HepG2 (cell line): ENCODE measurements around the gene NPBWR2. TPM values are rescaled to one million over a fixed set of nuclear protein-coding genes. Genes with fewer than 3 reads are reported as not detected.

Experiments
- CBX1 ChIP-seq: IDR thresholded peaks from one replicate; pipeline ENCODE4 v1.6.1; 2016; ENCODE audit warnings: antibody characterized with exemption, low read depth
- DNMT1 ChIP-seq: sonication (generic); formaldehyde crosslinking; IDR thresholded peaks from 2 replicates; pipeline ENCODE4 v1.5.1; 2020; ENCODE audit warnings: mild to moderate bottlenecking, missing genetic modification reagents
- IRX3 ChIP-seq: sonication (generic); formaldehyde crosslinking; IDR thresholded peaks from 2 replicates; pipeline ENCODE4 v1.8.1; 2023; ENCODE audit warnings: mild to moderate bottlenecking, low read depth, missing genetic modification reagents, borderline replicate concordance
- KLF12 ChIP-seq: sonication (generic); formaldehyde crosslinking; IDR thresholded peaks from 2 replicates; pipeline ENCODE4 v1.4.0; 2020; ENCODE audit warnings: missing genetic modification reagents, borderline replicate concordance
- MTA1 ChIP-seq: sonication (generic); formaldehyde crosslinking; IDR thresholded peaks from 2 replicates; pipeline ENCODE4 v1.4.0; 2020; ENCODE audit warnings: missing genetic modification reagents, mild to moderate bottlenecking, borderline replicate concordance
- POLR2AphosphoS2 ChIP-seq: IDR thresholded peaks from 2 replicates; pipeline ENCODE4 v1.6.1; 2011; ENCODE audit warnings: low read depth, low read length, improper control_type of control experiment
- RBFOX2 ChIP-seq: fragments of 200-400 bp; formaldehyde crosslinking; IDR thresholded peaks from 2 replicates; pipeline ENCODE4 v1.6.1; 2017; ENCODE audit warnings: low read depth, mild to moderate bottlenecking, low read length
- SUZ12 ChIP-seq: fragments of 150-350 bp; IDR thresholded peaks from 2 replicates; pipeline ENCODE4 v1.6.1; 2014; ENCODE audit warnings: low read depth, low read length
- ZNF20 ChIP-seq: sonication (generic); formaldehyde crosslinking; IDR thresholded peaks from 2 replicates; pipeline ENCODE4 v1.4.0; 2020; ENCODE audit warnings: mild to moderate bottlenecking, moderate library complexity, missing genetic modification reagents
- ZNF33B ChIP-seq: sonication (generic); formaldehyde crosslinking; IDR thresholded peaks from 2 replicates; pipeline ENCODE4 v1.5.1; 2020; ENCODE audit warnings: mild to moderate bottlenecking, missing genetic modification reagents
- ZNF546 ChIP-seq: sonication (generic); formaldehyde crosslinking; conservative IDR thresholded peaks from 2 replicates; pipeline ENCODE4 v1.8.1; 2023; ENCODE audit warnings: mild to moderate bottlenecking, missing genetic modification reagents
- ZNF550 ChIP-seq: sonication (generic); formaldehyde crosslinking; IDR thresholded peaks from 2 replicates; pipeline ENCODE4 v1.4.0; 2020; ENCODE audit warnings: mild to moderate bottlenecking, missing genetic modification reagents, borderline replicate concordance
- ZNF768 ChIP-seq: sonication (generic); formaldehyde crosslinking; IDR thresholded peaks from 2 replicates; pipeline ENCODE4 v1.4.0; 2020; ENCODE audit warnings: missing genetic modification reagents
- ZNF772 ChIP-seq: sonication (generic); formaldehyde crosslinking; IDR thresholded peaks from 2 replicates; pipeline ENCODE4 v1.5.0; 2020; ENCODE audit warnings: mild to moderate bottlenecking, missing genetic modification reagents
- ZNF891 ChIP-seq: sonication (generic); formaldehyde crosslinking; IDR thresholded peaks from 2 replicates; pipeline ENCODE4 v1.5.0; 2020; ENCODE audit warnings: mild to moderate bottlenecking, missing genetic modification reagents
- ZSCAN31 ChIP-seq: sonication (generic); formaldehyde crosslinking; IDR thresholded peaks from 2 replicates; pipeline ENCODE4 v1.5.0; 2020; ENCODE audit warnings: low read depth, mild to moderate bottlenecking, missing genetic modification reagents
- polyA plus RNA-seq, 8 experiments: library from polyadenylated mRNA; depleted of rRNA in 3 of 8; stranded (reverse) in 7 of 8; unstranded in 1 of 8; fragments of >200 nt; fragmentation: Illumina TruSeq in 4 of 8; extraction: Trizol in 4 of 8; gene quantifications; 2 replicates each; pipeline versions ENCODE4 v1.2.1 to v1.2.3, GENCODE V29; 2011 to 2016; ENCODE audit warnings: low read depth in 4 of 8, missing spikeins in 1 of 8, mixed read lengths in 1 of 8; ENCODE audit not compliant: insufficient read depth in 1 of 8
- total RNA-seq, 5 experiments: library from RNA; depleted of rRNA; stranded (reverse); fragments of >200 nt; fragmentation: Illumina TruSeq; extraction: Trizol; gene quantifications; 2 replicates each; pipeline ENCODE4 v1.2.3, GENCODE V29; 2016; ENCODE audit warnings: low read depth in 1 of 5
- TF ChIP-seq, protein P1 (sequence below): sonication (generic); formaldehyde crosslinking; IDR thresholded peaks from 2 replicates; pipeline ENCODE4 v1.5.1; 2020; ENCODE audit warnings: mild to moderate bottlenecking, moderate library complexity, missing genetic modification reagents
- TF ChIP-seq, protein P2 (sequence below): sonication (generic); formaldehyde crosslinking; IDR thresholded peaks from 2 replicates; pipeline ENCODE4 v1.9.0; 2022; ENCODE audit warnings: low read depth, missing genetic modification reagents
- TF ChIP-seq, protein P3 (sequence below): sonication (generic); formaldehyde crosslinking; IDR thresholded peaks from 2 replicates; pipeline ENCODE4 v1.8.0; 2022; ENCODE audit warnings: low read depth, missing genetic modification reagents
- TF ChIP-seq, protein P4 (sequence below): IDR thresholded peaks from 2 replicates; pipeline ENCODE4 v1.6.1; 2016; ENCODE audit warnings: low read depth, control low read depth

Gene NPBWR2
- total and polyA plus RNA-seq, 2 of the 13 experiments (the other 11 are each of a cell fraction or from before 2014, with no cell fraction given) = not detected

DNA sequence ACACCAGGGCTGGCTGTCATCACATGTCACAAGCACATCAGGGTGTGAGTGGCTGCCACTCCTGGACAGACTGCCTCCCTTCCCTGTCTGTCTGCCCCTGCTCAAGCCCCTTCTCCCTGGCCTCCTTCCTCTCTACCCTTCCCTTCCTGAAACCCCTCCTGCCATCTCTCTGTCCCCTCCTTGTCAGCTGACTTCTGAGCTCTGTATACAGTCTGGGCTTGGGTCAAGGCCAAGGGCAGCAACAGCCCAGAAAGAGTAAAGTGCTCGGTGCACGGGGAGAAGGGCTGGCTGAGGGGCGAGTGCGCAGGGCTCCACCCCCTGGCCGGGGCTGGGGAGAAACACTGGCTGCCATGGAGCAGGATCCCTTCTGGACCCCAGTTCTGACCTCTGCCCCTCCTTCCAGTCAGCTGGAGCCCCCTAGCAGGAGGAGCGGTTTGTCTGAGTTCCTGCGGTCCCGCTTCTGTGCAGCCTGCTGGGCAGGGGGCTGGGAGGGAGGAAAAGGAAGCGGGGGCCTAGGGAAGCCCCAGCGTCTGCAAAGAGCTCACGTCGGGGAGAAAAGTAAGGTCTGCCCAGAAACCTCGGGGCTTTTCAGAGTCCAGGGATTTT is 25.1 kb downstream of the NPBWR2 start (continued):
- TF ChIP-seq, protein P1, sequence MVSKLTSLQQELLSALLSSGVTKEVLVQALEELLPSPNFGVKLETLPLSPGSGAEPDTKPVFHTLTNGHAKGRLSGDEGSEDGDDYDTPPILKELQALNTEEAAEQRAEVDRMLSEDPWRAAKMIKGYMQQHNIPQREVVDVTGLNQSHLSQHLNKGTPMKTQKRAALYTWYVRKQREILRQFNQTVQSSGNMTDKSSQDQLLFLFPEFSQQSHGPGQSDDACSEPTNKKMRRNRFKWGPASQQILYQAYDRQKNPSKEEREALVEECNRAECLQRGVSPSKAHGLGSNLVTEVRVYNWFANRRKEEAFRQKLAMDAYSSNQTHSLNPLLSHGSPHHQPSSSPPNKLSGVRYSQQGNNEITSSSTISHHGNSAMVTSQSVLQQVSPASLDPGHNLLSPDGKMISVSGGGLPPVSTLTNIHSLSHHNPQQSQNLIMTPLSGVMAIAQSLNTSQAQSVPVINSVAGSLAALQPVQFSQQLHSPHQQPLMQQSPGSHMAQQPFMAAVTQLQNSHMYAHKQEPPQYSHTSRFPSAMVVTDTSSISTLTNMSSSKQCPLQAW = peak; percentile 26; the same call in 1 of the 2 replicates
- TF ChIP-seq IRX3 (CRISPR knock-in tag) (no peak), POLR2AphosphoS2 (no peak), ZNF891 (CRISPR knock-in tag) (no peak), CBX1 (no peak), ZSCAN31 (CRISPR knock-in tag) (no peak), ZNF546 (no peak), ZNF772 (CRISPR knock-in tag) (no peak), MTA1 (CRISPR knock-in tag) (peak; percentile 51; the same call in 1 of the 2 replicates), SUZ12 (no peak), ZNF20 (CRISPR knock-in tag) (no peak), KLF12 (CRISPR knock-in tag) (0 out of 2 replicates have a peak, but pooled peaks have one; percentile 37), ZNF33B (no peak), ZNF768 (peak; percentile 44; the same call in 1 of the 2 replicates), ZNF550 (no peak), RBFOX2 (no peak), DNMT1 (no peak)
- TF ChIP-seq, protein P2, sequence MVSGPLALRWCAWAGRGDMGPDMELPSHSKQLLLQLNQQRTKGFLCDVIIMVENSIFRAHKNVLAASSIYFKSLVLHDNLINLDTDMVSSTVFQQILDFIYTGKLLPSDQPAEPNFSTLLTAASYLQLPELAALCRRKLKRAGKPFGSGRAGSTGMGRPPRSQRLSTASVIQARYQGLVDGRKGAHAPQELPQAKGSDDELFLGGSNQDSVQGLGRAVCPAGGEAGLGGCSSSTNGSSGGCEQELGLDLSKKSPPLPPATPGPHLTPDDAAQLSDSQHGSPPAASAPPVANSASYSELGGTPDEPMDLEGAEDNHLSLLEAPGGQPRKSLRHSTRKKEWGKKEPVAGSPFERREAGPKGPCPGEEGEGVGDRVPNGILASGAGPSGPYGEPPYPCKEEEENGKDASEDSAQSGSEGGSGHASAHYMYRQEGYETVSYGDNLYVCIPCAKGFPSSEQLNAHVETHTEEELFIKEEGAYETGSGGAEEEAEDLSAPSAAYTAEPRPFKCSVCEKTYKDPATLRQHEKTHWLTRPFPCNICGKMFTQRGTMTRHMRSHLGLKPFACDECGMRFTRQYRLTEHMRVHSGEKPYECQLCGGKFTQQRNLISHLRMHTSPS (CRISPR knock-in tag) = 0 out of 2 replicates have a peak, but pooled peaks have one; percentile 37
- TF ChIP-seq, protein P3, sequence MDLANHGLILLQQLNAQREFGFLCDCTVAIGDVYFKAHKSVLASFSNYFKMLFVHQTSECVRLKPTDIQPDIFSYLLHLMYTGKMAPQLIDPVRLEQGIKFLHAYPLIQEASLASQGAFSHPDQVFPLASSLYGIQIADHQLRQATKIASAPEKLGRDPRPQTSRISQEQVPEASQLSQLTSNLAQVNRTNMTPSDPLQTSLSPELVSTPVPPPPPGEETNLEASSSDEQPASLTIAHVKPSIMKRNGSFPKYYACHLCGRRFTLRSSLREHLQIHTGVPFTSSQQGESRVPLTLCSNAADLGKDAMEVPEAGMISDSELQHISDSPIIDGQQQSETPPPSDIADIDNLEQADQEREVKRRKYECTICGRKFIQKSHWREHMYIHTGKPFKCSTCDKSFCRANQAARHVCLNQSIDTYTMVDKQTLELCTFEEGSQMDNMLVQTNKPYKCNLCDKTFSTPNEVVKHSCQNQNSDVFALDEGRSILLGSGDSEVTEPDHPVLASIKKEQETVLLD (CRISPR knock-in tag) = no peak
- TF ChIP-seq, protein P4, sequence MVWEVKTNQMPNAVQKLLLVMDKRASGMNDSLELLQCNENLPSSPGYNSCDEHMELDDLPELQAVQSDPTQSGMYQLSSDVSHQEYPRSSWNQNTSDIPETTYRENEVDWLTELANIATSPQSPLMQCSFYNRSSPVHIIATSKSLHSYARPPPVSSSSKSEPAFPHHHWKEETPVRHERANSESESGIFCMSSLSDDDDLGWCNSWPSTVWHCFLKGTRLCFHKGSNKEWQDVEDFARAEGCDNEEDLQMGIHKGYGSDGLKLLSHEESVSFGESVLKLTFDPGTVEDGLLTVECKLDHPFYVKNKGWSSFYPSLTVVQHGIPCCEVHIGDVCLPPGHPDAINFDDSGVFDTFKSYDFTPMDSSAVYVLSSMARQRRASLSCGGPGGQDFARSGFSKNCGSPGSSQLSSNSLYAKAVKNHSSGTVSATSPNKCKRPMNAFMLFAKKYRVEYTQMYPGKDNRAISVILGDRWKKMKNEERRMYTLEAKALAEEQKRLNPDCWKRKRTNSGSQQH = no peak
